ENCODE results near the gene ARHGEF39. TPM values are rescaled to one million over a fixed set of nuclear protein-coding genes. Genes with fewer than 3 reads are reported as not detected.

The ARHGEF39 gene
- total and polyA plus RNA-seq, 4 experiments from 2014 or later = 1.0 to 1.1 TPM; not detected in 2

Small RNA genes lying within 50 kb of the gene (microRNA-seq; reads per million reads assigned to microRNA genes)
- not detected for gene MIR6852 (ENCODE audit: borderline microRNAs expressed, borderline number of aligned reads, borderline replicate concordance)

Other genes starting within 250 kb of the ARHGEF39 start
- under 1 TPM; 0.50 to 0.55 TPM for gene RUSC2, start 175.1 kb downstream of the ARHGEF39 start, total RNA-seq
- gene RUSC2, start 175.1 kb downstream of the ARHGEF39 start, polyA plus RNA-seq = under 1 TPM in 1 of 2 donors, not detected in 1; 0.05 TPM
- gene TESK1, start 59.9 kb downstream of the ARHGEF39 start, total RNA-seq = 10 to 100 TPM; 48.9 to 53.5 TPM
- gene TESK1, start 59.9 kb downstream of the ARHGEF39 start, polyA plus RNA-seq = 10 to 100 TPM in 1 of 2 donors, 1 to 10 TPM in 1; 3.3 to 17.1 TPM
- 1 to 10 TPM; 4.4 to 6.5 TPM for gene CD72, start 46.8 kb downstream of the ARHGEF39 start, total RNA-seq
- 1 to 10 TPM; 1.4 to 1.8 TPM for gene CD72, start 46.8 kb downstream of the ARHGEF39 start, polyA plus RNA-seq
- 10 to 100 TPM; 68.7 to 70.2 TPM for gene SIT1, start 14.3 kb downstream of the ARHGEF39 start, total RNA-seq
- 100 to 1,000 TPM; 163 to 231 TPM for gene SIT1, start 14.3 kb downstream of the ARHGEF39 start, polyA plus RNA-seq
- gene RMRP, start 7.2 kb downstream of the ARHGEF39 start, total RNA-seq = over 10,000 TPM; 18,678 to 21,585 TPM
- 10 to 100 TPM in 1 of 2 donors, not detected in 1; 54.3 TPM for gene RMRP, start 7.2 kb downstream of the ARHGEF39 start, polyA plus RNA-seq
- 10 to 100 TPM; 28.4 to 30.4 TPM for gene CCDC107, start 6.9 kb downstream of the ARHGEF39 start, total RNA-seq
- 10 to 100 TPM; 90.5 to 92.5 TPM for gene CCDC107, start 6.9 kb downstream of the ARHGEF39 start, polyA plus RNA-seq
- gene CA9, start 8.7 kb upstream of the ARHGEF39 start, total RNA-seq = not detected
- not detected for gene CA9, start 8.7 kb upstream of the ARHGEF39 start, polyA plus RNA-seq
- 10 to 100 TPM; 72.6 to 79.6 TPM for gene TPM2, start 24.7 kb upstream of the ARHGEF39 start, total RNA-seq
- gene TPM2, start 24.7 kb upstream of the ARHGEF39 start, polyA plus RNA-seq = under 1 TPM in 1 of 2 donors, not detected in 1; 0.79 TPM
- gene TLN1, start 67.0 kb upstream of the ARHGEF39 start, total RNA-seq = 100 to 1,000 TPM; 294 to 316 TPM
- gene TLN1, start 67.0 kb upstream of the ARHGEF39 start, polyA plus RNA-seq = 100 to 1,000 TPM in 1 of 2 donors, 10 to 100 TPM in 1; 13.7 to 137 TPM
- 10 to 100 TPM; 24.8 to 25.6 TPM for gene CREB3, start 67.5 kb upstream of the ARHGEF39 start, total RNA-seq
- gene CREB3, start 67.5 kb upstream of the ARHGEF39 start, polyA plus RNA-seq = 10 to 100 TPM; 45.0 to 59.7 TPM
- 10 to 100 TPM; 61.1 to 66.3 TPM for gene GBA2, start 84.0 kb upstream of the ARHGEF39 start, total RNA-seq
- 10 to 100 TPM; 16.3 to 27.1 TPM for gene GBA2, start 84.0 kb upstream of the ARHGEF39 start, polyA plus RNA-seq
- gene RGP1, start 84.1 kb upstream of the ARHGEF39 start, total RNA-seq = 10 to 100 TPM; 31.8 to 33.8 TPM
- 1 to 10 TPM; 6.1 to 9.9 TPM for gene RGP1, start 84.1 kb upstream of the ARHGEF39 start, polyA plus RNA-seq
- gene MSMP, start 89.1 kb upstream of the ARHGEF39 start, total RNA-seq = not detected
- 1 to 10 TPM in 1 of 2 donors, not detected in 1; 1.2 TPM for gene MSMP, start 89.1 kb upstream of the ARHGEF39 start, polyA plus RNA-seq
- gene NPR2, start 126.4 kb upstream of the ARHGEF39 start, total RNA-seq = 10 to 100 TPM; 15.8 to 15.9 TPM
- 1 to 10 TPM in 1 of 2 donors, under 1 TPM in 1; 0.97 to 3.3 TPM for gene NPR2, start 126.4 kb upstream of the ARHGEF39 start, polyA plus RNA-seq
- 1 to 10 TPM; 5.6 to 5.7 TPM for gene SPAG8, start 147.1 kb upstream of the ARHGEF39 start, total RNA-seq
- 1 to 10 TPM; 1.0 to 1.7 TPM for gene SPAG8, start 147.1 kb upstream of the ARHGEF39 start, polyA plus RNA-seq
- gene HINT2, start 149.8 kb upstream of the ARHGEF39 start, total RNA-seq = 10 to 100 TPM; 22.9 to 30.2 TPM
- gene HINT2, start 149.8 kb upstream of the ARHGEF39 start, polyA plus RNA-seq = 100 to 1,000 TPM in 1 of 2 donors, 10 to 100 TPM in 1; 75.4 to 111 TPM
- not detected for gene FAM221B, start 163.5 kb upstream of the ARHGEF39 start, total RNA-seq
- not detected for gene FAM221B, start 163.5 kb upstream of the ARHGEF39 start, polyA plus RNA-seq
- 10 to 100 TPM in 1 of 2 experiments, 1 to 10 TPM in 1; 7.4 to 10.5 TPM for gene TMEM8B, start 164.0 kb upstream of the ARHGEF39 start, total RNA-seq
- 1 to 10 TPM; 2.0 to 2.4 TPM for gene TMEM8B, start 164.0 kb upstream of the ARHGEF39 start, polyA plus RNA-seq
- not detected for gene OR13J1, start 205.2 kb upstream of the ARHGEF39 start, total RNA-seq
- gene OR13J1, start 205.2 kb upstream of the ARHGEF39 start, polyA plus RNA-seq = not detected
- not detected for gene HRCT1, start 241.0 kb upstream of the ARHGEF39 start, total RNA-seq
- gene HRCT1, start 241.0 kb upstream of the ARHGEF39 start, polyA plus RNA-seq = not detected
- gene SPAAR, start 244.3 kb upstream of the ARHGEF39 start, total RNA-seq = not detected
- gene SPAAR, start 244.3 kb upstream of the ARHGEF39 start, polyA plus RNA-seq = not detected

Data from CD4-positive, alpha-beta memory T cell (primary cell).